Measurements from ENCODE around the gene PRKCA. TPM values are rescaled to one million over a fixed set of nuclear protein-coding genes. Genes with fewer than 3 reads are reported as not detected.

The PRKCA gene
- total and polyA plus RNA-seq, 9 donors, result 9.1 to 67.6 (median 37.2) TPM

- Histone ChIP-seq H3K9me3 (no peaks in the 10 kb centered on the region), H3K4me3 (no peak overlapping the region), H3K4me1 (ENCODE audit: insufficient read depth) (peaks cover 3% of the 10 kb centered on the region), H3K36me3 (no peaks in the 10 kb centered on the region), H3K27ac (no peak overlapping the region), H3K27me3 (no peaks in the 10 kb centered on the region)
- TF ChIP-seq EP300 (IDR thresholded peaks at IDR 0.05), result no peak
- TF ChIP-seq POLR2A (IDR thresholded peaks at IDR 0.05), result no peak
- TF ChIP-seq CTCF (IDR thresholded peaks at IDR 0.05), result no peak
- intact Hi-C loops (cut with DNase I), result loop anchor here in 1 of 4 donors (10.0 kb wide), 1 partner anchor 391 kb away; no protein-coding TSS in a partner anchor
- no peak for DNase-seq
Measured at GRCh38 chr17:66273586-66273848, 28.9 kb upstream of the PRKCA start.

GRCh38 chr17:66275651-66276050 lies 26.8 kb upstream of the PRKCA start:
- Histone ChIP-seq H3K4me3 (no peak overlapping the region), H3K36me3 (no peaks in the 10 kb centered on the region), H3K9me3 (no peaks in the 10 kb centered on the region), H3K27me3 (no peaks in the 10 kb centered on the region), H3K4me1 (ENCODE audit: insufficient read depth) (peaks cover 3% of the 10 kb centered on the region), H3K27ac (no peak overlapping the region)
- no peak for TF ChIP-seq EP300 (IDR thresholded peaks at IDR 0.05)
- no peak for TF ChIP-seq POLR2A (IDR thresholded peaks at IDR 0.05)
- TF ChIP-seq CTCF (IDR thresholded peaks at IDR 0.05), result no peak
- DNase-seq, result no peak
- 79 to 87% (median 80%) methylated on average over 6 of the region's 6 CpGs for WGBS, 3 donors
- intact Hi-C loops (cut with DNase I), result loop anchor here in 1 of 4 donors (10.0 kb wide), 1 partner anchor 389 kb away; no protein-coding TSS in a partner anchor

GRCh38 chr17:66276328-66276937 lies 26.0 kb upstream of the PRKCA start:
- Histone ChIP-seq H3K4me3 (no peak overlapping the region), H3K36me3 (no peaks in the 10 kb centered on the region), H3K4me1 (ENCODE audit: insufficient read depth) (peaks cover 3% of the 10 kb centered on the region), H3K27me3 (no peaks in the 10 kb centered on the region), H3K27ac (no peak overlapping the region), H3K9me3 (no peaks in the 10 kb centered on the region)
- no peak for DNase-seq
- TF ChIP-seq POLR2A (IDR thresholded peaks at IDR 0.05) (no peak), CTCF (IDR thresholded peaks at IDR 0.05) (no peak), EP300 (IDR thresholded peaks at IDR 0.05) (no peak)
- 85 to 87% (median 85%) methylated on average over 3 of the region's 3 CpGs for WGBS, 3 donors
- intact Hi-C loops (cut with DNase I), result loop anchor here in 1 of 4 donors (10.0 kb wide), 1 partner anchor 388 kb away; no protein-coding TSS in a partner anchor

- WGBS, 3 donors, result 62 to 66% (median 65%) methylated on average over 2 of the region's 2 CpGs
- Histone ChIP-seq H3K27ac (no peak overlapping the region), H3K4me3 (no peak overlapping the region), H3K36me3 (no peaks in the 10 kb centered on the region), H3K27me3 (no peaks in the 10 kb centered on the region), H3K9me3 (no peaks in the 10 kb centered on the region), H3K4me1 (ENCODE audit: insufficient read depth) (peaks cover 3% of the 10 kb centered on the region)
- TF ChIP-seq EP300 (IDR thresholded peaks at IDR 0.05) (no peak), CTCF (IDR thresholded peaks at IDR 0.05) (no peak), POLR2A (IDR thresholded peaks at IDR 0.05) (no peak)
- intact Hi-C loops (cut with DNase I), result loop anchor here in 1 of 4 donors (10.0 kb wide), 1 partner anchor 388 kb away; no protein-coding TSS in a partner anchor
- no peak for DNase-seq
Measured at GRCh38 chr17:66277191-66277590, 25.2 kb upstream of the PRKCA start.

Data from ovary (tissue), 9 donors.